ENCODE data around the gene SMC2.

SMC2 gene

GRCh38 chr9:104107799-104108198, 13.7 kb downstream of the SMC2 start:
- DNase-seq = no peak

DNA sequence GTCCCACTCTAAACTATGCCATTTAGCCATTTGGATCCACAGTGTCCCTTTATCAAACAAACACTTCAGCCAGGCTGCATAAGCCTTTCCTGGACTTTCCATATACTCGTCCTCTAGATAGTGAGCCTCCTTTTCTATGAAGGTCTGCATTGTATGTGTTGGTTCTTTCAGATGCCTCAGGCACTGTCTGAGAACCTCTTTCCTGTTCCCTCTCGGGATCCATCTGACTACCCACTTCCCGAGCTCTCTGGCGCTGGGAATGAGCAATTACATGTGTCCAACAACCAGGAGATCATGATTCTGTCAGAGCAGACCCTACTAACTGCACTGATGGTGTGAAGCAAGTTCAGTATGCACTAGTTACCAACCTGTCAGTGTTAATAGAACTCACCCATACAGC, 14.2 kb downstream of the SMC2 start:
- no peak for DNase-seq

- DNase-seq = no peak
Observed at GRCh38 chr9:104110509-104110908, 16.4 kb downstream of the SMC2 start.

- DNase-seq = peak in 1 of 2 experiments; percentile 19
Observed at GRCh38 chr9:104118916-104119315, 24.8 kb downstream of the SMC2 start.

DNA sequence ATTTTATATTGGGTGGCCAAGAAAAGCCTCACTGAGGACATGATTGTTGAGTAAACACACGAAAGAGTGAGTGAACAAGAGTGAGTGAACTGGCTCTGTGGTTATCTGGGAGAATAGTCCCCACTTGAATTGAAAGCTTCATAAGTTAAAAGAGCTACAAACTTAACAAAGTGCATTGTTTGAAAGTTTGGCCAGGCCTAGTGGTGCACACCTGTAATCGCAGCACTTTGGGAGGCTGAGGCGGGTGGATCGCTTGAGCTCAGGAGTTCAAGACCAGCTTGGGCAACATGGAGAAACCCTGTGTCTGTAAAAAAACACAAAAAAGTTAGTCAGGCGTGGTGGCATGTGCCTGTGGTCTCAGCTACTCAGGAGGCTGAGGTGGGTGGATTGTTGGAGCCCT, 26.9 kb downstream of the SMC2 start:
- no peak for DNase-seq

DNA sequence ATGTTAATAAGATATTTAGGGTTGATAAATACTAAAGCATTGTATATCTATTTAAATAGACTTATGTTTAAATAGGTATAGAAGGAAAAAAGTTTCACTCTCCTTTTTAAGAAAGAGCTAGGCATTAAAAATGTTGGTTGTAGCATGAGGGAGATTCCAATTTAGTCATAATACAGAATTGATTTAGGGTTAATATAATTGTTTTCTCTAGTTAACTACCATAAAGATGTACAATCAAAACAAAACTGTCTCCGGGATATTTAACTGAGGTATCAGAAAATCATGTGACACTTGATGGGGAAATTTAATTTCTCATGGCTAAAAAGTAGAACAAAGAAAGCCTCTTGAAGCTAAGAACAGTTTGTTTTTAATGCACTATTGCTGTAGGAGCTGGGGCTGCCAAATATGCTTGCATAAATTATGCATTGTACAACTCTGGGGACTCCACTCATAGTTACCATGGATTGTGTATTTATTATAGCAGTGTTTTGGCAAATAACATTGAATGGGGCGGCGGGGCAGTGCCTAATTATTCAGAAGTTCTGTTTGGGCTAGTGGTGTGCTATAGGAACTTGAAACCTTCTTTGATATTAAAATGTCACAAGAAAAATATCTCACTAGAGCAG, 44.2 kb downstream of the SMC2 start:
- no peak for DNase-seq

DNA sequence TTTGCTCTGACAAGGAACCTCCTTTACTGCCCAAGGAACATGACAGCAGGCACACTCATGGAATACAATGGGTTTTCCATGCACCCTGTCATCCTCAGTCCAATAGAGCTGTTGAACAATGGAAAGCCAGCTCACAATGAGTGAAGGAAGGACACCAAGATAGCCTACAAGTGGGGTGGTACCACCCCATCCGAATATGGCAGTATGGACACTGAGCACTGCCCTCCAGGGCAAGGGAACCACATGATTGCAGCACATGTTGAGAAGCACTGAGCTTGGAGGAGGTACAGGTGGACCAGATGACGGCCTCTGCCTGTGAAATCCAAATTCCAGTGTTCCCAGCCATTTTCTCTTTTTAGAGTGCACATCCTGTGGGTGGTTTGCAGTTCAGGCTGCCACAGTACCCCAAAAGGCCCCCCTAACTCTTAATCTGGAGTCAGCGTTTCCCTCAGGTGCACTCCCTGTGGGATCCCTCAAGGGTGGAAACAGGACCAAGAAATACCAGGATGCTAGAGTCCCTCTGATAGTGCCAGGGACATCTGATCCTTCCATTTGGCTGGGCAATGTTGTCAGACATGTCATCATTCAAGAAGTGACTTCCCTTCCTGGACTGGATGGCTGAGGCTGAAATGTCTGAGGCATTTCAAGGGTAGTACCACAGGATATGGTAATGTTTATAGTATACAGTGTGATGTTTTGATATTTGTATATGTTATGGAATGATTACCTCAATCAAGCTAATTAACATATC, 48.9 kb downstream of the SMC2 start:
- DNase-seq = no peak

DNA sequence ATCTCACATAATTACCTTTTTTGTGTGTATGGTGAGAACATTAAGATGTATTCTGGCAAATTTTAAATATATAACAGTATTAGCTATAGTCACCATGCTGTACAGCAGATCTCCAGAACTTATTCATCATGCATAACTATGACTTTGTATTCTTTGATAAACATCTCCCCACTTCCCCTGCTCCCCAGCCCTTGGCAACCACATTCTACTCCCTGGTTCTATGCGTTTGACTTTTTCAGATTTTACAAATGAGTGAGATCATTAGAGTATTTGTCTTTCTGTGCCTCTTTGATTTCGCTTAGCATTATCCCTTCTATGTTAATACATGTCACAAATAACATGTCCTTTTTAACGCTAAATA, 49.4 kb downstream of the SMC2 start:
- no peak for DNase-seq

DNA sequence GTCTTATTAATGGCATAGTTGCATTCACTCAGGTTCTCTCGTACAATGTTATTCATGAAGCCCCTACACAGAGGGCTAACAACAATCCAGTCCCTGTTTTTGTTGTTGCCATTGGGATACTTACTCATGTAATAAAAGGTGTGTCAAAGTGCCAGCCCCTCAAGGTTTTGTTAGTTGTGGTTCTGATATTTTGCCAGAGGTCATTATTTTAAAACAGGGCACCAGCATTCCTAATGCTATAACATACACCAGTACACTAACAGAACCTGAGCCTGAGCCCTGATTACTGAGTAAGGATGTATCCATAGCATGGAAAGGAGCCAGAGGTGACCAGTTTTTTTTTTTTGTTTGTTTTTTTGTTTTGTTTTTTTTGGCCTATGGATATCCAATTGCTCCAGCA, 50.2 kb downstream of the SMC2 start:
- no peak for DNase-seq

- DNase-seq = no peak
Observed at GRCh38 chr9:104173067-104173466, 79.0 kb downstream of the SMC2 start.

DNA sequence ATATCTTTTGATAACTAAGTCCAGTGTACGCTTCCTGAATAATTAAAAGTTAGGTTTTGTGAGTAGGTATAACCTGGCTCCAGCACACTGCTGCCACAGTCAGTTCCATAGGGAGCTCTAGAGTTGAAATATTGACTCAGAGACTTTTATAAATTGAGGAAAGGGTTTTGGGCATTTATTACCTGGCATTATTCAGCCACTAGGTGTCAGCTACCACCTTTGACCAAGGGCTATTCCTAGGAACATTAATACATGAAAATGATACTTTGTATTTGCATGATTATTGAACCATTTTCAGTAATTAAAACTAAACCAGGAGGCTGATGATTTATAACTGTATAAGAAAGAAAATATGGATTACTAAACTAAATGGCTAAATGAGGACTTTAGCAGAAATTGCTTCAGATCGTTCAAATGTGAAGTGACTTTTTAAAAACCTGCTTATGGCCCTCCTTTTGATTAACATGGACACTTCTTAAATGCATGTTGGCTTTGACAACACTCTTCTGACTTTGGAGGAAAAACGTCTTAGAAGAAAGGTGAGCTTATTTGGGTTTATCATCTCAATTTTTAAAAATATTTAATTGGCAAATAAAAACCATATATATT, 83.0 kb downstream of the SMC2 start:
- DNase-seq = no peak

DNA sequence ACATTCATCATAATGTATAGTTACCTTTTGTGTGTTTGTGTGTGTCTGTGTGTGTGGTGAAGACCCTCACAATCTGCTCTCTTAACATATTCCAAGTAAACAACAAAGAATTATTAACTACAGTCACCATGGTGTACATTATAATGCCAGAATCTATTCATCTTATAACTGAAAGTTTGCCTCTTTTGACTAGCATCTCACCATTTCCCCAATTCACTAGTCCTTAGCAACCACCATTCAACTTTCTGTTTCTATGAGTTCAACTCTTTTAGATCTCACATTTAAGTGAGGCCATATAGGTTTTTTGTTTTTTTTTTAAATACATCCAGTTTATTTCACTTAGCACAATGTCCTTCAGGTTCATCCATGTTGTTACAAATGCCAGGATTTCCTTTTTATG, 83.6 kb downstream of the SMC2 start:
- DNase-seq = no peak

All from NCI-H187 (cell line).